Stimulated activated CD4-positive, alpha-beta T cell treated with anti-CD3 and anti-CD28 coated beads, Interleukin-4, amount 100 ng/mL, for 4 hours (primary cell): ENCODE measurements around the gene GABRG3.
"Not testable (repeated sequence)": the region's sequence is repeated elsewhere in the genome, so short reads cannot be mapped to it uniquely, and the experiment has no call there.

Experiments used
- DNase-seq, 2 experiments: peaks; one replicate each; pipeline ENCODE4 v3.0.0-alpha.2; 2020

Gene GABRG3

GRCh38 chr15:27003003-27003402, 32.0 kb downstream of the GABRG3 start:
- DNase-seq: not testable (repeated sequence)

GRCh38 chr15:27004226-27004625, 33.2 kb downstream of the GABRG3 start:
- DNase-seq: not testable (repeated sequence)

GRCh38 chr15:27017168-27017809, 46.3 kb downstream of the GABRG3 start:
- no peak for DNase-seq

GRCh38 chr15:27019687-27020086, 48.7 kb downstream of the GABRG3 start:
- no peak for DNase-seq

- DNase-seq: no peak
Observed at GRCh38 chr15:27025481-27025966, 54.5 kb downstream of the GABRG3 start.

- DNase-seq: no peak
Observed at GRCh38 chr15:27027229-27027628, 56.2 kb downstream of the GABRG3 start.

GRCh38 chr15:27028858-27029477, 58.0 kb downstream of the GABRG3 start:
- no peak for DNase-seq

GRCh38 chr15:27036210-27036609, 65.2 kb downstream of the GABRG3 start:
- no peak for DNase-seq

GRCh38 chr15:27037501-27037900, 66.5 kb downstream of the GABRG3 start:
- DNase-seq: no peak

- DNase-seq: no peak
Observed at GRCh38 chr15:27039152-27039551, 68.2 kb downstream of the GABRG3 start.

- DNase-seq: no peak
Observed at GRCh38 chr15:27042230-27042629, 71.2 kb downstream of the GABRG3 start.

GRCh38 chr15:27042646-27043045, 71.7 kb downstream of the GABRG3 start:
- no peak for DNase-seq

GRCh38 chr15:27043770-27044169, 72.8 kb downstream of the GABRG3 start:
- no peak for DNase-seq

- no peak for DNase-seq
Observed at GRCh38 chr15:27045796-27046195, 74.8 kb downstream of the GABRG3 start.

- DNase-seq: no peak
Observed at GRCh38 chr15:27046880-27047279, 75.9 kb downstream of the GABRG3 start.

- DNase-seq: no peak
Observed at GRCh38 chr15:27050163-27050562, 79.2 kb downstream of the GABRG3 start.

GRCh38 chr15:27054426-27054825, 83.4 kb downstream of the GABRG3 start:
- DNase-seq: no peak

- no peak for DNase-seq
Observed at GRCh38 chr15:27057904-27058645, 87.1 kb downstream of the GABRG3 start.

- DNase-seq: no peak
Observed at GRCh38 chr15:27058939-27059338, 88.0 kb downstream of the GABRG3 start.

- DNase-seq: no peak
Observed at GRCh38 chr15:27059610-27060202, 88.7 kb downstream of the GABRG3 start.

GRCh38 chr15:27061739-27062138, 90.8 kb downstream of the GABRG3 start:
- DNase-seq: no peak

GRCh38 chr15:27062951-27063350, 92.0 kb downstream of the GABRG3 start:
- no peak for DNase-seq

GRCh38 chr15:27064080-27064479, 93.1 kb downstream of the GABRG3 start:
- DNase-seq: no peak

- DNase-seq: no peak
Observed at GRCh38 chr15:27065151-27065550, 94.2 kb downstream of the GABRG3 start.
